ENCODE measurements around the gene BTBD8.

- TF ChIP-seq EP300 (IDR thresholded peaks at IDR 0.05) (no peak), POLR2A (IDR thresholded peaks at IDR 0.05) (no peak)
These were observed 121.8 kb downstream of the BTBD8 start for GRCh38 chr1:92201973-92202372.
